ENCODE data around the gene HECA.

HECA gene

GRCh38 chr6:139134817-139135577 lies at the start of gene HECA:
HECA (plus strand) TSS chr6:139135080; CDS start chr6:139135397, 317 bp downstream.
- H3K4me3 ChIP-seq (ENCODE audit: control insufficient read depth, low read depth, low read length), result peak within 1 kb of the TSS; percentile 67
- TF ChIP-seq, protein P1, sequence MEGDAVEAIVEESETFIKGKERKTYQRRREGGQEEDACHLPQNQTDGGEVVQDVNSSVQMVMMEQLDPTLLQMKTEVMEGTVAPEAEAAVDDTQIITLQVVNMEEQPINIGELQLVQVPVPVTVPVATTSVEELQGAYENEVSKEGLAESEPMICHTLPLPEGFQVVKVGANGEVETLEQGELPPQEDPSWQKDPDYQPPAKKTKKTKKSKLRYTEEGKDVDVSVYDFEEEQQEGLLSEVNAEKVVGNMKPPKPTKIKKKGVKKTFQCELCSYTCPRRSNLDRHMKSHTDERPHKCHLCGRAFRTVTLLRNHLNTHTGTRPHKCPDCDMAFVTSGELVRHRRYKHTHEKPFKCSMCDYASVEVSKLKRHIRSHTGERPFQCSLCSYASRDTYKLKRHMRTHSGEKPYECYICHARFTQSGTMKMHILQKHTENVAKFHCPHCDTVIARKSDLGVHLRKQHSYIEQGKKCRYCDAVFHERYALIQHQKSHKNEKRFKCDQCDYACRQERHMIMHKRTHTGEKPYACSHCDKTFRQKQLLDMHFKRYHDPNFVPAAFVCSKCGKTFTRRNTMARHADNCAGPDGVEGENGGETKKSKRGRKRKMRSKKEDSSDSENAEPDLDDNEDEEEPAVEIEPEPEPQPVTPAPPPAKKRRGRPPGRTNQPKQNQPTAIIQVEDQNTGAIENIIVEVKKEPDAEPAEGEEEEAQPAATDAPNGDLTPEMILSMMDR (conservative IDR thresholded peaks at IDR 0.05; ENCODE audit: control insufficient read depth, insufficient read depth, low read depth, low read length), result no peak
- peak; percentile 93 for DNase-seq (ENCODE audit: low read depth)

DNA sequence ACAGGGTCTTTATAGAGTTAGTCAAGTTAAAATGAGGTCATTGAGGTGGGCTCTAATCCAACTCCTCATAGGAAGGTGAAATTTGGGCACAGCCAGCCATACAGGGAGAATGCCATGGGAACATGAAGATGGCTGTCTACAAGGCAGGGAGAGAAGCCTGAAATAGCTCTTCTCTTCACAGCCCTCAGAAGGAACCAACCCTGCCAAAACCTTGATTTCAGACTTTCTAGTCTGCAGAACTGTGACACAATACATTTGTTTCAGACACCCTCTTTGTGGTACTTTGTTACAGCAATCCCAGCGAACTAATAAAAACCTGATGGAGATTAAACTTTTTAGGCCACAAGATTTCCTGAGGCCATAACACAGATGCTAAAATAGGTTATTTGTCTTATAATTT lies 43.1 kb upstream of the HECA start:
- H3K4me3 ChIP-seq (ENCODE audit: control insufficient read depth, low read depth, low read length), result no peak overlapping the region
- no peak for DNase-seq (ENCODE audit: low read depth)
- TF ChIP-seq, protein P1 (conservative IDR thresholded peaks at IDR 0.05; ENCODE audit: control insufficient read depth, insufficient read depth, low read depth, low read length), result no peak

DNA sequence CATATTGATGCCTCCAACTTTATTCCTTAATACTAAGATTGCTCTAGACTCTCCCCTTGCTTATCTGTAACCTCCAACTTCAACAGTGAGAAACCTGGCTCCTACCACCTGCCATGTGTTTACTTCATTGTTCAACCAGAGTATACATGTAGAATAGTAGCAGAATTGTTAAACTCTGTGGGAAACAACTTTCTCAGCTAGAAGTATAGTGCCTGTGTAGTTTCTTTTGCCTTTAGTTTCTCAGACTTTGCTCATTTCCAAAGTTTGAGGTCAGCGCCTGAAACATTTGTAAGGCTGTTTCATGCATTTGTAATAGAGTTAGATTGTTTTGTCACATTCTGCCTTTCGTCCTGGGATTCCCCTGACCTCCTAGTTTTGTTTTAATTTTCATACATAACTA lies 34.9 kb upstream of the HECA start:
- DNase-seq (ENCODE audit: low read depth), result no peak
- no peak overlapping the region for H3K4me3 ChIP-seq (ENCODE audit: control insufficient read depth, low read depth, low read length)
- TF ChIP-seq, protein P1 (conservative IDR thresholded peaks at IDR 0.05; ENCODE audit: control insufficient read depth, insufficient read depth, low read depth, low read length), result no peak

- TF ChIP-seq, protein P1 (conservative IDR thresholded peaks at IDR 0.05; ENCODE audit: control insufficient read depth, insufficient read depth, low read depth, low read length), result no peak
- DNase-seq (ENCODE audit: low read depth), result no peak
- H3K4me3 ChIP-seq (ENCODE audit: control insufficient read depth, low read depth, low read length), result no peak overlapping the region
Observed at GRCh38 chr6:139107051-139107450, 27.8 kb upstream of the HECA start.

- H3K4me3 ChIP-seq (ENCODE audit: control insufficient read depth, low read depth, low read length), result no peak overlapping the region
- TF ChIP-seq, protein P1 (conservative IDR thresholded peaks at IDR 0.05; ENCODE audit: control insufficient read depth, insufficient read depth, low read depth, low read length), result no peak
- no peak for DNase-seq (ENCODE audit: low read depth)
Observed at GRCh38 chr6:139108378-139108777, 26.5 kb upstream of the HECA start.

- TF ChIP-seq, protein P1 (conservative IDR thresholded peaks at IDR 0.05; ENCODE audit: control insufficient read depth, insufficient read depth, low read depth, low read length), result peak; percentile 35
- DNase-seq (ENCODE audit: low read depth), result peak; percentile 55
- no peak overlapping the region for H3K4me3 ChIP-seq (ENCODE audit: control insufficient read depth, low read depth, low read length)
Observed at GRCh38 chr6:139109558-139109957, 25.3 kb upstream of the HECA start.

All from fibroblast of mammary gland (primary cell).